ENCODE measurements around the gene NTHL1. TPM values are rescaled to one million over a fixed set of nuclear protein-coding genes. Genes with fewer than 3 reads are reported as not detected.

Gene NTHL1
- total RNA-seq, 1 experiment from 2014 or later, result 52.0 TPM

DNA sequence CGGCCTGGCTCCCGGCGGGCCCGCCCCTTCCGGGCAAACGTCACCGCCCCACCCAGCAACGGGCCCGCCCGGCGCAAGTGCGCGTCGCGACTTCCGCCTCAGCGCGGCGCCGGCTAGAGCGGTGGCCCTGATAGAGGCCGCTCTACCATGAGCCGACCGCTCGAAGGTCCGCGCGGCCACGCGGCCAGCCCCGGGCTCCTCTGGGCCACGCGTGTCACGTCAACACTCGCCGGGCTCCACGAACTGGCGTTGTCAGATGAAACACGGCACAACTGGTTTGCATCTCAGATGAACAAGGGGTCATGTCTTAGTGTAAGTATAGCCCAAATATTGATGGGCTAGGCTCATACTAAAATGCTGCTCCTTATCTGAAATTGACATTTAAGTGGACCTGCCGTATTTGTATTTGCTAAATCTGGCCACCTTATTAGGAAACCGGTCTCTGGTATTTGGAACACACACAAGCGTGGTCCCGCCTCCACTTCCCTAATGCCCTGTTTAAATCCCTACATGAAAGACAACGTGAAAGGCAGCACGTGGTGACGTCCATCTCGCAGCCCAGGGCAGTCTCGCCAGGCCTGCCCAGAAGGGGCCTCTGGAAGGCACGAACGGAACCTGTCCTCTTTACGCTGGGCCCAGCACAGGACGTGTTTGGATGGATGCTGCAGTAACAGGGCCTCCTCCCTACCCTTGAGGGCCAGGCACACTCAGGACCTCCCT, 37.7 kb downstream of the NTHL1 start, which contains the start of gene ZNF598:
Gene ZNF598, minus strand, starts transcription at position 31 of the 720 bp plus-strand sequence.
- H4K8ac ChIP-seq (replicated peaks; ENCODE audit: insufficient read length, low read depth, low read length), result peak within 1 kb of the TSS; percentile 45
- H3K18ac ChIP-seq (ENCODE audit: insufficient read length, low read depth, low read length), result peak within 1 kb of the TSS; percentile 52
- no peak within 1 kb of the TSS for H3K27ac ChIP-seq (ENCODE audit: insufficient read length, low read depth, low read length)
- TF ChIP-seq, protein P1, sequence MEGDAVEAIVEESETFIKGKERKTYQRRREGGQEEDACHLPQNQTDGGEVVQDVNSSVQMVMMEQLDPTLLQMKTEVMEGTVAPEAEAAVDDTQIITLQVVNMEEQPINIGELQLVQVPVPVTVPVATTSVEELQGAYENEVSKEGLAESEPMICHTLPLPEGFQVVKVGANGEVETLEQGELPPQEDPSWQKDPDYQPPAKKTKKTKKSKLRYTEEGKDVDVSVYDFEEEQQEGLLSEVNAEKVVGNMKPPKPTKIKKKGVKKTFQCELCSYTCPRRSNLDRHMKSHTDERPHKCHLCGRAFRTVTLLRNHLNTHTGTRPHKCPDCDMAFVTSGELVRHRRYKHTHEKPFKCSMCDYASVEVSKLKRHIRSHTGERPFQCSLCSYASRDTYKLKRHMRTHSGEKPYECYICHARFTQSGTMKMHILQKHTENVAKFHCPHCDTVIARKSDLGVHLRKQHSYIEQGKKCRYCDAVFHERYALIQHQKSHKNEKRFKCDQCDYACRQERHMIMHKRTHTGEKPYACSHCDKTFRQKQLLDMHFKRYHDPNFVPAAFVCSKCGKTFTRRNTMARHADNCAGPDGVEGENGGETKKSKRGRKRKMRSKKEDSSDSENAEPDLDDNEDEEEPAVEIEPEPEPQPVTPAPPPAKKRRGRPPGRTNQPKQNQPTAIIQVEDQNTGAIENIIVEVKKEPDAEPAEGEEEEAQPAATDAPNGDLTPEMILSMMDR (conservative IDR thresholded peaks at IDR 0.05), result no peak
- H2AK5ac ChIP-seq (ENCODE audit: insufficient read length, low read length), result no peak within 1 kb of the TSS
- no peaks in the 10 kb centered on the region for H4K20me1 ChIP-seq (ENCODE audit: control insufficient read depth, insufficient read depth, insufficient read length)
- Mint-ChIP-seq H3K4me3 (peak within 1 kb of the TSS; percentile 85 to 89), H3K27me3 (ENCODE audit: low read depth) (no peaks in the 10 kb centered on the region; the same call in 1 of the 2 replicates), H3K9me3 (no peaks in the 10 kb centered on the region; a peak in 1 of 5 replicates), H3K36me3 (ENCODE audit: insufficient read depth in 1 of 3, low read depth in 3 of 3) (peaks cover 5 to 16% (median 12%) of the 10 kb centered on the region in 3 experiments), H3K27ac (peak within 1 kb of the TSS; percentile 74 to 95 (median 77); a peak in 5 of 7 replicates), H3K4me1 (peaks cover 18 to 28% of the 10 kb centered on the region in 2 experiments)
- peak within 1 kb of the TSS; percentile 74 for H3K4me2 ChIP-seq (ENCODE audit: insufficient read depth, insufficient read length, low read length)
- H3K14ac ChIP-seq (ENCODE audit: insufficient read depth, low read length), result peak within 1 kb of the TSS; percentile 82; the same call in 1 of the 2 replicates
- H3K4me1 ChIP-seq (ENCODE audit: insufficient read depth, low read length), result peaks cover 6% of the 10 kb centered on the region; the same call in 1 of the 2 replicates
- no peaks in the 10 kb centered on the region for H3K9me3 ChIP-seq (ENCODE audit: control insufficient read depth, low read depth, low read length)
- H3K23me2 ChIP-seq (ENCODE audit: insufficient read length, low read depth, low read length, poor library complexity, severe bottlenecking), result peaks cover 11% of the 10 kb centered on the region
- no peak within 1 kb of the TSS for H3K56ac ChIP-seq (ENCODE audit: insufficient read length, low read depth, low read length)
- H3K4ac ChIP-seq (ENCODE audit: low read depth, low read length), result no peak within 1 kb of the TSS; the same call in 1 of the 2 replicates
- peak within 1 kb of the TSS; percentile 90 for H3K9ac ChIP-seq (ENCODE audit: extremely low read depth, insufficient read length, low read length)
- no peak within 1 kb of the TSS for H3K23ac ChIP-seq (ENCODE audit: insufficient read length, low read depth, low read length)
- H3T11ph ChIP-seq (ENCODE audit: low read length), result no peak within 1 kb of the TSS
- H3K27me3 ChIP-seq (ENCODE audit: insufficient read depth, low read length), result no peaks in the 10 kb centered on the region
- H3K79me2 ChIP-seq (ENCODE audit: insufficient read depth, low read length), result peaks cover 26% of the 10 kb centered on the region; the same call in 1 of the 2 replicates
- no peak within 1 kb of the TSS for H4K91ac ChIP-seq (ENCODE audit: insufficient read length, low read depth, low read length)
- no peak within 1 kb of the TSS for H2BK5ac ChIP-seq (ENCODE audit: insufficient read length, low read length)
- H2BK15ac ChIP-seq (ENCODE audit: low read depth, low read length), result no peak within 1 kb of the TSS
- H3K79me1 ChIP-seq (ENCODE audit: insufficient read depth, low read depth, low read length, poor library complexity, severe bottlenecking), result peaks cover 21% of the 10 kb centered on the region
- no peak within 1 kb of the TSS for H2AFZ ChIP-seq (ENCODE audit: low read length)
- H4K5ac ChIP-seq (ENCODE audit: insufficient read length, low read depth, low read length), result peak within 1 kb of the TSS; percentile 22
- no peak within 1 kb of the TSS for H2BK120ac ChIP-seq (ENCODE audit: low read depth, low read length, poor library complexity, severe bottlenecking)
- no peak within 1 kb of the TSS for H2BK12ac ChIP-seq (ENCODE audit: insufficient read length, low read depth, low read length)
- DNase-seq, result peak; percentile 72
- no peak within 1 kb of the TSS for H2BK20ac ChIP-seq (ENCODE audit: low read depth, low read length, poor library complexity, severe bottlenecking)
- whole genome bisulfite sequencing (ENCODE audit: extremely low coverage, insufficient read length, low lambda C conversion rate), result no CpG with 5 or more reads among the region's 52 CpGs
